ENCODE results near the gene UVSSA. TPM values are rescaled to one million over a fixed set of nuclear protein-coding genes. Genes with fewer than 3 reads are reported as not detected.
A peak's percentile ranks its signal among the peaks of the same experiment; 100 is the strongest.

UVSSA gene
- total RNA-seq, 3 donors from 2014 or later, result 17.2 to 20.5 (median 18.9) TPM

- Mint-ChIP-seq H3K9me3 (no peaks in the 10 kb centered on the region), H3K4me3 (peak overlapping the region; percentile 58), H3K36me3 (ENCODE audit: insufficient read depth) (peaks cover 24% of the 10 kb centered on the region), H3K27me3 (ENCODE audit: low read depth) (no peaks in the 10 kb centered on the region), H3K4me1 (ENCODE audit: low read depth) (peaks cover 60% of the 10 kb centered on the region)
- ATAC-seq (peak; percentile 19 to 38), DNase-seq (no peak)
Measured at GRCh38 chr4:1310796-1311631, 36.0 kb upstream of the UVSSA start.

GRCh38 chr4:1312821-1313640 lies 34.0 kb upstream of the UVSSA start:
- no peaks in the 10 kb centered on the region for H3K9me3 Mint-ChIP-seq
- DNase-seq, result no peak
- no peaks in the 10 kb centered on the region for H3K27me3 Mint-ChIP-seq (ENCODE audit: low read depth)
- no peak for ATAC-seq
- H3K36me3 Mint-ChIP-seq (ENCODE audit: insufficient read depth), result peaks cover 19% of the 10 kb centered on the region
- no peak overlapping the region for H3K4me3 Mint-ChIP-seq
- peaks cover 48% of the 10 kb centered on the region for H3K4me1 Mint-ChIP-seq (ENCODE audit: low read depth)

DNA sequence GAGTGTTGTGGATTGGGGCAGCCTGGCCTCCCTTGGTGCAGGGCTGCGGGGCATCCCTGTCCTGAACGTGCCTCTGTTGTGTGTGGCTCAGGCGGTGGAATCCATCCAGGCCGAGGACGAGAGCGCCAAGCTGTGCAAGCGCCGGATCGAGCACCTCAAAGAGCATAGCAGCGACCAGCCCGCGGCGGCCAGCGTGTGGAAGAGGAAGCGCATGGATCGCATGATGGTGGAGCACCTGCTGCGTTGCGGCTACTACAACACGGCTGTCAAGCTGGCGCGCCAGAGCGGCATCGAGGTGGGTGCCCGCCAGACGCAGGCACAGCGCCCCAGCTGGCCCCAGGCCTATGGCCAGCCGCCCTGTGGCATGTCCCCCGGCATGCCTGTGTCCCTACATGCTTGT lies 31.7 kb upstream of the UVSSA start:
- Mint-ChIP-seq H3K36me3 (ENCODE audit: insufficient read depth) (peaks cover 20% of the 10 kb centered on the region), H3K4me3 (no peak overlapping the region), H3K27me3 (ENCODE audit: low read depth) (no peaks in the 10 kb centered on the region), H3K4me1 (ENCODE audit: low read depth) (peaks cover 27% of the 10 kb centered on the region), H3K9me3 (no peaks in the 10 kb centered on the region)
- DNase-seq, result no peak
- no peak for ATAC-seq

- peaks cover 22% of the 10 kb centered on the region for H3K36me3 Mint-ChIP-seq (ENCODE audit: insufficient read depth)
- no peaks in the 10 kb centered on the region for H3K27me3 Mint-ChIP-seq (ENCODE audit: low read depth)
- no peak overlapping the region for H3K4me3 Mint-ChIP-seq
- H3K4me1 Mint-ChIP-seq (ENCODE audit: low read depth), result peaks cover 21% of the 10 kb centered on the region
- no peak for DNase-seq
- no peaks in the 10 kb centered on the region for H3K9me3 Mint-ChIP-seq
- ATAC-seq, result no peak
Measured at GRCh38 chr4:1315836-1316536, 31.0 kb upstream of the UVSSA start.

DNA sequence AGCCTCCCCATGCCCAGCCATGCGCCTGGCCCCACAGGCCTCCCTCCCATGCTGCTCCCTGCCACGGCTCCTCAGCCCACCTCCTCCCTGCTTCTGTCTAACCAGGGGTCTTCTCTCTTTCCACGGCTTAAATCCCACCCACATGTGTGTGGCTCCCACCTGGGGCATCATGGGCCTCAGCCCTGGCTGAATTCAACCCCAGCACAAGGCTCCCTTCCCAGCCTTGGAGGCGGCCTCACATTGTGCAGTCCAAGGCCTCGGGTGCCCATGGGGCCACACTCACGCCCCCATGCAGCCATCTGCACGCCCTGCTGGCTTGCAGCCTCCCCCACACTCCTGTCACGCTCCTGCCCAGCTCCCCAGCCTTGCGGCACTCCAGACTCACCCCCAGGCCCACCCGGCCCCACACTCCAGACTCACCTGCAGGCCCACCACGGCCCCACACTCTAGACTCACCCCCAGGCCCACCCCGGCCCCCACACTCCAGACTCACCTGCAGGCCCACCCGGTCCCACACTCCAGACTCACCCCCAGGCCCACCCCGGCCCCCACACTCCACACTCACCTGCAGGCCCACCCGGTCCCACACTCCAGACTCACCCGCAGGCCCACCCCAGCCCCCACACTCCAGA lies 30.4 kb upstream of the UVSSA start:
- DNase-seq (no peak), ATAC-seq (no peak)
- Mint-ChIP-seq H3K4me3 (no peak overlapping the region), H3K9me3 (no peaks in the 10 kb centered on the region), H3K27me3 (ENCODE audit: low read depth) (no peaks in the 10 kb centered on the region), H3K36me3 (ENCODE audit: insufficient read depth) (peaks cover 25% of the 10 kb centered on the region), H3K4me1 (ENCODE audit: low read depth) (peaks cover 14% of the 10 kb centered on the region)

- Mint-ChIP-seq H3K27me3 (ENCODE audit: low read depth) (no peaks in the 10 kb centered on the region), H3K4me1 (ENCODE audit: low read depth) (peaks cover 12% of the 10 kb centered on the region), H3K9me3 (no peaks in the 10 kb centered on the region), H3K4me3 (no peak overlapping the region), H3K36me3 (ENCODE audit: insufficient read depth) (peaks cover 25% of the 10 kb centered on the region)
- DNase-seq (no peak), ATAC-seq (no peak)
Measured at GRCh38 chr4:1317177-1318045, 29.6 kb upstream of the UVSSA start.

DNA sequence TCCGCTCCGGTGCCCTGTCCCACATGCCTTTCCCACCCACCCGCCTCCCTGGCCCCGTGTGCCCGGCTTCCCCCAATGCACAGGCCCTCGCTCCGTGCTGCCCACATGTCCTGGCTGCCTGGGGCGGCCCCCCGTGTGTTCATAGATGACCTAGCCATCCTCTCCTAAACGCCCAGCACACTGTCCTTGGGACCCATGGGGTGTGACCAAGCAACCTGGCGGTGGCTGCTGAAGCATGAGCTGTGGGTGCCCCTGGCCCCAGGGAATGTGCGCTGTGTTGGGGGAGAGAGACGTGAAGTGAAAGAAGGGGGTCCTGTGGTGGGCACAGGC lies 29.0 kb upstream of the UVSSA start:
- Mint-ChIP-seq H3K27me3 (ENCODE audit: low read depth) (no peaks in the 10 kb centered on the region), H3K36me3 (ENCODE audit: insufficient read depth) (peaks cover 23% of the 10 kb centered on the region), H3K4me3 (no peak overlapping the region), H3K9me3 (no peaks in the 10 kb centered on the region), H3K4me1 (ENCODE audit: low read depth) (peaks cover 12% of the 10 kb centered on the region)
- DNase-seq, result no peak
- ATAC-seq, result no peak

DNA sequence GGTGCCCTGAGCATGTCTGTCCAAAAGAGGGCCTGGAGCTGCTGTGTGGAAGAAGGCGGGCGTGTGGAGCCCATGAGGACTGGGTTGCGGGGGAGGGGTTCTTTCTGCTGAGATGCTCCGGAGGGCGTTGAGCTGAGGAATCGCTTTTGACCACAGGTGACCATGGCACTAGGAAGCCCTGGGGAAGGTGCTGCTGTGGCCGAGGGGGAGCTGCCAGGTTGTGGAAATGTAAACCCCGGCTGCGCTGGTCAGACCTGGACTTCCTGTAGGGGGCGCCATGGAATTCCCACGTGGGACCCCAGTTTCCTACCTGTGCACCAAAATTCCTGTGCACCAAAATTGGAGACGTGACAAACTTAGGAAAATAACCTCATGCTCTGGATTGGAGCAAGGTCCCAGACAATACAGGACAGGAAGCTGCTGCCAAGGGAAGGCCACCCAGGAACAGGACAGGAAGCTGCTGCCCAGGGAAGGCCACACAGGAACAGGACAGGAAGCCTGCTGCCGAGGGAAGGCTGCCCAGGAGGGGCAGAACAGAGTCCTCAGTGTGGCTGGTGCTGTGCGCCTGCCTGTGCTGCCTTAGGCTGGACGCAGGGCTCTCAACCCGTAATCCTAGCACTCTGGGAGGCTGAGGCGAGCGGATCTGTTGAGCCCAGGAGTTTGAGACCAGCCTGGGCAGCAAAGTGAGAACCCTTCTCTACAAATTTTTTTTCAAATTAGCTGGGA lies 28.4 kb upstream of the UVSSA start:
- ATAC-seq, result no peak
- Mint-ChIP-seq H3K36me3 (ENCODE audit: insufficient read depth) (peaks cover 20% of the 10 kb centered on the region), H3K4me1 (ENCODE audit: low read depth) (peaks cover 10% of the 10 kb centered on the region), H3K9me3 (no peaks in the 10 kb centered on the region), H3K27me3 (ENCODE audit: low read depth) (no peaks in the 10 kb centered on the region), H3K4me3 (no peak overlapping the region)
- DNase-seq, result no peak

DNA sequence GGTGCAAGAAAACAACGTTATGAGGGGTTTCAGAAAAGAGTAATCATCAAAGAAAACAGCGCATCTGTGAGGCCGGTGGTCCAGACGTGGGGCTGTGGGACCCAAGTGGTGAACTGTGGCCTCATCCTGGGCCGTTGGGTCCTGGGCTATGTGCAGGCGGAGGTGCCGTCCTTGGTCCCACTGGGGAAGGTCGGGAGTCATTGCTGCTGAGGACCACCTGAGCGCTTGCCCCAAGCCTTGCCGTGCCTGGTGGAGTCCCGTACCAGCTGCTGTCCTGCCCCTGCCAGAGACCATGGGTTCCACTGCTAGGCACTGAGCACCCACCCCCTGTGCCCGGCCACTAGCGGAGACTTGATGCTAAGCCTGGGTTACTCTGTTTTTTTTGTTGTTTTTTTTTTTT lies 25.5 kb upstream of the UVSSA start:
- Mint-ChIP-seq H3K4me3 (no peak overlapping the region), H3K9me3 (no peaks in the 10 kb centered on the region), H3K36me3 (ENCODE audit: insufficient read depth) (peaks cover 10% of the 10 kb centered on the region), H3K4me1 (ENCODE audit: low read depth) (peaks cover 1% of the 10 kb centered on the region), H3K27me3 (ENCODE audit: low read depth) (no peaks in the 10 kb centered on the region)
- DNase-seq, result no peak
- no peak for ATAC-seq

DNA sequence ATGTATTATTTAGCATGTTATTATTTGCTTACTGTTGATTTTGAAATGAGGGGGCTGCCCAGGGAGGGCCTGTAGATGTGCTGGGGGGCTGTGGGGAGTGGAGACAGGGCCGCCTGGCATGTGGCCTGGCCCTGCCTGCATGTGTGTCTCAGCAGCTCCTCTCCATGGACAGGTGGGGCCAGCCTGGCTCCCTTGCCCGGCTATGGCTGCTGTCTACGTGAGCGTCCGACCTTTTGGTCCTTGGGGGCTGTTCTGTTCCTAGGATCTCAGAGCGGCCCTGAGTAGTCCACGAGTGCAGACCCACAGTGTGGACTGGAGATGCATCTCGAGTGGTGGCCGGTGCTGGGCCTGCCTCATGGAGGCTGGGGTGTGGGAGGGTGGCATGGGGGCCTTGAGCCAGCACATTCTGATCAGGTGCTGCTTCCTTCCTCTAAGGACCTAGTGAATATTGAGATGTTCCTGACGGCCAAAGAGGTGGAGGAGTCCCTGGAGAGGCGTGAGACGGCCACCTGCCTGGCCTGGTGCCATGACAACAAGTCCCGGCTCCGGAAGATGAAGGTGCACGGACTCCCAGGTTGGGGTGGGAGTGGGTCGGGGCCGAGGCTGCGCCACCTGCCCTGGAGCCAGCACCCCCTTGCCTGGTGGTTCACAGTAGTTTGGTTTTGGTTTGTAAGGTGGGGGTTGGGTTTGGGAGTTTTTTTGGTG lies 24.9 kb upstream of the UVSSA start:
- no peak for DNase-seq
- Mint-ChIP-seq H3K4me1 (ENCODE audit: low read depth) (no peaks in the 10 kb centered on the region), H3K27me3 (ENCODE audit: low read depth) (no peaks in the 10 kb centered on the region), H3K4me3 (no peak overlapping the region), H3K9me3 (no peaks in the 10 kb centered on the region), H3K36me3 (ENCODE audit: insufficient read depth) (peaks cover 10% of the 10 kb centered on the region)
- ATAC-seq, result no peak

DNA sequence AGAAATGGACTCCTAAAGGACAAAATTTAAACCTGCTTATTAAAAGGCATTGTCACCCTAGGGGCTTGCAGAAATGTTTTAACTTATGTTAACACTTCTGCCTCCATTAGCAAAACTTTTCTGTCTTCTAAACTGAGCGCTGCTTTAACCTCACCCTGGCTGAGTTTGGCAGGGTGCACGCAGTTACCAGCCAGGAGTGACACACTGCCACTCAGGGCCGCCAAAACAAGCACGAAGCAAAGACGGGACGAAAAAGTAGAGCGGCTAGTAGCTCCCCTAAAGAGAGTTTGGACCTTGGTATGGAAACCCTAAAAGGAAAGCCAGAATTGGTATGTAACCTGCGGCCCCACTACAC lies 23.8 kb upstream of the UVSSA start:
- H3K4me3 Mint-ChIP-seq, result no peak overlapping the region
- ATAC-seq, result no peak
- no peaks in the 10 kb centered on the region for H3K4me1 Mint-ChIP-seq (ENCODE audit: low read depth)
- no peaks in the 10 kb centered on the region for H3K27me3 Mint-ChIP-seq (ENCODE audit: low read depth)
- no peaks in the 10 kb centered on the region for H3K9me3 Mint-ChIP-seq
- H3K36me3 Mint-ChIP-seq (ENCODE audit: insufficient read depth), result peaks cover 8% of the 10 kb centered on the region
- no peak for DNase-seq

DNA sequence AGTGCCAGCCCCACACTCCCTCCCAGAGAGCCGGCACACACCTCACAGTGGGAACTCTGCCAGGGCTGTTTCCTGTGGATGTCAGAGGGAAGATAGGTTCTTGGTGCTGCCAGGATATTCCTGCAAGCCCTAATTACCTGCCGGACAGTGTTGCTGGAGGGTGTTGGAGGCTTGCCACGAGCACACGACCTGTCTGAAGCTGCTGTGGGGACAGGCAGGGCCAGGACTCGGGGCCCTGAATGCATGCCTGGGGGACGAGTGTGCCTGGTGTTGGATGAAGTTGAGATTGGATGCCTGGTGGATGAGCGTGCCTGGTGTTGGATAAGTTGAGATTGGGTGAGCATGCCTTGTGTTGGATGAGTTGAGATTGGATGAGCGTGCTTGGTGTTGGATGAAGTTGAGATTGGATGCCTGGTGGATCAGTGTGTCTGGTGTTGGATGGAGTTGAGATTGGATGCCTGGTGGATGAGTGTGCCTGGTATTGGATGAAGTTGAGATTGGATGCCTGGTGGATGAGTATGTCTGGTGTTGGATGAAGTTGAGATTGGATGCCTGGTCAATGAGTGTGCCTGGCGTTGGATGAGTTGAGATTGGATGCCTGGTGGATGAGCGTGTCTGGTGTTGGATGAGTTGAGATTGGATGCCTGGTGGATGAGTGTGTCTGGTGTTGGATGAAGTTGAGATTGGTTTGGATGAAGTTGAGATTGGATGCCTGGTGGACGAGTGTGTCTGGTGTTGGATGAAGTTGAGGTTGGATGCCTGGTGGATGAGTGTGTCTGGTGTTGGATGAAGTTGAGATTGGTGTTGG lies 23.2 kb upstream of the UVSSA start:
- Mint-ChIP-seq H3K9me3 (no peaks in the 10 kb centered on the region), H3K4me1 (ENCODE audit: low read depth) (peaks cover under 1% of the 10 kb centered on the region), H3K27me3 (ENCODE audit: low read depth) (no peaks in the 10 kb centered on the region), H3K36me3 (ENCODE audit: insufficient read depth) (peaks cover 5% of the 10 kb centered on the region), H3K4me3 (no peak overlapping the region)
- ATAC-seq (no peak), DNase-seq (no peak)
